ENCODE data around the gene GRIK4.

DNA sequence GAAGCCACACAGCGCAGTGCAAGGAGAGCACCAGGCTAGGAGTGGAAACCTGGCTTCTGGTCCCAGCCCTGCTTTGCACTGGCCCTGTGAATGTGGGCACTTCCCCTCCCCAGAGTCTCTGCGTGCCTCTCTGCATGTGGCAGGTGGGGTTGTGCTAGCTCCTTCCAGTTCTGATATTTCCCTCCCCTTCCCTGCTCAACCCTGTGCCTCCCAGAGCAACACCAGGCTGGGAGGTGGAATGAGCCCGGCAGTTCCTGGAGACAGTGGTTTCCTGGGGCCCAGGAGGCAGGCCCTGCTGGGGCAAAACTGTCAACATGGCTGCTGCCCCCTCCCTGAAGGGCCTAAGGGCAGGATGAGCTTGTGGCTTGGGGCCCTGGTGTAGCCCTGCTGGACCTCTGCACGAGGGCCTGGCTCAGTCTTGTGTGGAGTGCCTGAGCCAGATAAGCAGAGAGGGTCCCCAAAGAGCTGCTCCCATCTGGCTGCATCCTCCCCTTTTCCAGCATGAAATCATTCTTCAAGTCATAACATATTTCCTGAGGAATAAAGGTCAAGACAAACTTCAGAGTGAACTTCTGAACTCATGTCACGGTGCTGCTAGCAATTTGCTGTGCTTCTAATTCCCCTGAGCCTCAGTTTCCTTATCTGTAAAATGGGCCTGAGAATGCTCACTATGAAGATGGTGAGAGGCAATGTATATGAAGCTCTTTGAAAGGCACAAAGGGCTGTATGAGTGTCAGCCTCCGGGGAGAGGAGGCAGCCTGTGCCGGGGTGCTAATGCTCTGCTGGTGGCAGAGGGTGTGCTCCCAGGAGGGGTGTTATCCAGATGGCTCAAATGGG is 116.0 kb downstream of the GRIK4 start:
- TF ChIP-seq, protein P1, sequence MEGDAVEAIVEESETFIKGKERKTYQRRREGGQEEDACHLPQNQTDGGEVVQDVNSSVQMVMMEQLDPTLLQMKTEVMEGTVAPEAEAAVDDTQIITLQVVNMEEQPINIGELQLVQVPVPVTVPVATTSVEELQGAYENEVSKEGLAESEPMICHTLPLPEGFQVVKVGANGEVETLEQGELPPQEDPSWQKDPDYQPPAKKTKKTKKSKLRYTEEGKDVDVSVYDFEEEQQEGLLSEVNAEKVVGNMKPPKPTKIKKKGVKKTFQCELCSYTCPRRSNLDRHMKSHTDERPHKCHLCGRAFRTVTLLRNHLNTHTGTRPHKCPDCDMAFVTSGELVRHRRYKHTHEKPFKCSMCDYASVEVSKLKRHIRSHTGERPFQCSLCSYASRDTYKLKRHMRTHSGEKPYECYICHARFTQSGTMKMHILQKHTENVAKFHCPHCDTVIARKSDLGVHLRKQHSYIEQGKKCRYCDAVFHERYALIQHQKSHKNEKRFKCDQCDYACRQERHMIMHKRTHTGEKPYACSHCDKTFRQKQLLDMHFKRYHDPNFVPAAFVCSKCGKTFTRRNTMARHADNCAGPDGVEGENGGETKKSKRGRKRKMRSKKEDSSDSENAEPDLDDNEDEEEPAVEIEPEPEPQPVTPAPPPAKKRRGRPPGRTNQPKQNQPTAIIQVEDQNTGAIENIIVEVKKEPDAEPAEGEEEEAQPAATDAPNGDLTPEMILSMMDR (conservative IDR thresholded peaks at IDR 0.05 in 1 of 2, IDR thresholded peaks at IDR 0.05 in 1 of 2; ENCODE audit: extremely low read depth in 1 of 2, insufficient read depth in 1 of 2, low read depth in 1 of 2, low read length in 2 of 2), result no peak
- no peak for TF ChIP-seq EZH2 (IDR thresholded peaks at IDR 0.05; ENCODE audit: borderline replicate concordance, low read length)

All from mammary epithelial cell (primary cell).